DND-41 (cell line): ENCODE data around the gene PFN1.
A peak's percentile ranks its signal among the peaks of the same experiment; 100 is the strongest.

Experiments
- ATAC-seq: fragments of 200-7000 bp; cut with Tn5 transposase; 3 replicates; pipeline ENCODE4 v1.9.1; 2021; ENCODE audit warnings: low read depth; ENCODE audit not compliant: insufficient read depth
- DNase-seq: peaks from one replicate; pipeline ENCODE4 v3.0.0-alpha.2; 2020
- H2AFZ ChIP-seq: 2 replicates; pipeline ENCODE4 v1.6.0; 2012; ENCODE audit warnings: low read depth, low read length
- H3K27ac ChIP-seq: 2 replicates; pipeline ENCODE4 v1.5.1; 2012; ENCODE audit warnings: low read length, inconsistent platforms
- H3K27me3 ChIP-seq: fragments of 200-600 bp; sonication (generic); 2 replicates; pipeline ENCODE4 v1.6.0; 2012; ENCODE audit warnings: low read length, mild to moderate bottlenecking, inconsistent platforms; ENCODE audit not compliant: insufficient read depth, poor library complexity
- H3K36me3 ChIP-seq: 2 replicates; pipeline ENCODE4 v1.5.1; 2012; ENCODE audit warnings: low read length, inconsistent platforms; ENCODE audit not compliant: insufficient read depth
- H3K4me1 ChIP-seq: 2 replicates; pipeline ENCODE4 v1.5.1; 2012; ENCODE audit warnings: mild to moderate bottlenecking, low read length; ENCODE audit not compliant: insufficient read depth
- H3K4me2 ChIP-seq: 2 replicates; pipeline ENCODE4 v1.6.0; 2012; ENCODE audit warnings: mild to moderate bottlenecking, moderate library complexity, low read length, inconsistent platforms; ENCODE audit not compliant: insufficient read depth
- H3K4me3 ChIP-seq, 2 experiments: fragments of 200-600 bp in 1 of 2; shearing (Covaris generic) in 1 of 2; 2 replicates each; pipeline ENCODE4 v1.5.1; 2012 to 2016; ENCODE audit warnings: inconsistent platforms in 2 of 2, low read length in 2 of 2, mild to moderate bottlenecking in 2 of 2, low read depth in 1 of 2, moderate library complexity in 1 of 2
- H3K79me2 ChIP-seq: 2 replicates; pipeline ENCODE4 v1.6.0; 2012; ENCODE audit warnings: low read length, inconsistent platforms; ENCODE audit not compliant: insufficient read depth
- H3K9ac ChIP-seq: 2 replicates; pipeline ENCODE4 v1.6.0; 2012; ENCODE audit warnings: low read depth, mild to moderate bottlenecking, inconsistent platforms, low read length, moderate library complexity
- H3K9me3 ChIP-seq: 2 replicates; pipeline ENCODE4 v1.5.1; 2012; ENCODE audit warnings: low read length, moderate library complexity, mild to moderate bottlenecking, inconsistent platforms; ENCODE audit not compliant: insufficient read depth, severe bottlenecking
- H4K20me1 ChIP-seq: 2 replicates; pipeline ENCODE4 v1.6.0; 2012; ENCODE audit warnings: low read length; ENCODE audit not compliant: insufficient read depth
- CTCF ChIP-seq: IDR thresholded peaks from 2 replicates; pipeline ENCODE4 v1.5.1; 2012; ENCODE audit warnings: borderline replicate concordance, low read length, moderate library complexity, mild to moderate bottlenecking; ENCODE audit not compliant: poor library complexity, severe bottlenecking; ENCODE audit errors: extremely low read depth
- EZH2 ChIP-seq: IDR thresholded peaks from 3 replicates; pipeline ENCODE4 v1.6.1; 2012; ENCODE audit warnings: borderline replicate concordance, low read depth, mild to moderate bottlenecking, moderate library complexity, low read length, inconsistent platforms; ENCODE audit not compliant: severe bottlenecking

PFN1 gene

GRCh38 chr17:4941319-4941610 is 7.1 kb downstream of the PFN1 start:
- TF ChIP-seq EZH2 (no peak), CTCF (no peak)
- Histone ChIP-seq H3K27me3 (no peaks in the 10 kb centered on the region), H3K79me2 (peaks cover 77% of the 10 kb centered on the region), H3K4me3 (peak overlapping the region; percentile 54 to 77), H3K9me3 (no peaks in the 10 kb centered on the region), H3K9ac (peak overlapping the region; percentile 82), H3K4me2 (peak overlapping the region; percentile 97), H3K27ac (peak overlapping the region; percentile 94), H3K36me3 (peaks cover 76% of the 10 kb centered on the region), H3K4me1 (peaks cover 69% of the 10 kb centered on the region), H4K20me1 (peaks cover 59% of the 10 kb centered on the region), H2AFZ (no peak overlapping the region)
- ATAC-seq (no peak), DNase-seq (no peak)

GRCh38 chr17:4940555-4941318 is 7.6 kb downstream of the PFN1 start:
- Histone ChIP-seq H3K4me2 (peak overlapping the region; percentile 97), H2AFZ (peak overlapping the region; percentile 69), H3K36me3 (peaks cover 71% of the 10 kb centered on the region), H3K9me3 (no peaks in the 10 kb centered on the region), H3K4me1 (peaks cover 64% of the 10 kb centered on the region), H3K9ac (peak overlapping the region; percentile 82), H3K27me3 (no peaks in the 10 kb centered on the region), H4K20me1 (peaks cover 56% of the 10 kb centered on the region), H3K27ac (peak overlapping the region; percentile 94), H3K4me3 (peak overlapping the region; percentile 54 to 77), H3K79me2 (peaks cover 72% of the 10 kb centered on the region)
- ATAC-seq, result peak; percentile 42
- DNase-seq, result peak; percentile 76
- TF ChIP-seq CTCF (no peak), EZH2 (no peak)

- H3K9me3 ChIP-seq, result no peaks in the 10 kb centered on the region
- peaks cover 64% of the 10 kb centered on the region for H3K36me3 ChIP-seq
- peak within 1 kb of the TSS; percentile 97 for H3K4me2 ChIP-seq
- H3K27ac ChIP-seq, result peak within 1 kb of the TSS; percentile 94
- H3K27me3 ChIP-seq, result no peaks in the 10 kb centered on the region
- peak within 1 kb of the TSS; percentile 54 to 77 for H3K4me3 ChIP-seq
- DNase-seq (peak; percentile 98), ATAC-seq (peak; percentile 76)
- TF ChIP-seq EZH2 (no peak), CTCF (no peak)
- peak within 1 kb of the TSS; percentile 84 for H2AFZ ChIP-seq
- peaks cover 49% of the 10 kb centered on the region for H4K20me1 ChIP-seq
- peaks cover 56% of the 10 kb centered on the region for H3K4me1 ChIP-seq
- peaks cover 64% of the 10 kb centered on the region for H3K79me2 ChIP-seq
- peak within 1 kb of the TSS; percentile 82 for H3K9ac ChIP-seq
Measured at GRCh38 chr17:4939796-4940554, 8.4 kb downstream of the PFN1 start, which contains the start of the genes RNF167 and SLC25A11. RNF167 (plus strand) TSS chr17:4940268; CDS start chr17:4940910, 642 bp downstream. SLC25A11 (minus strand) TSS chr17:4940046; CDS start chr17:4939910, 136 bp downstream.
